ENCODE results near the gene MAP3K15.

Gene MAP3K15

DNA sequence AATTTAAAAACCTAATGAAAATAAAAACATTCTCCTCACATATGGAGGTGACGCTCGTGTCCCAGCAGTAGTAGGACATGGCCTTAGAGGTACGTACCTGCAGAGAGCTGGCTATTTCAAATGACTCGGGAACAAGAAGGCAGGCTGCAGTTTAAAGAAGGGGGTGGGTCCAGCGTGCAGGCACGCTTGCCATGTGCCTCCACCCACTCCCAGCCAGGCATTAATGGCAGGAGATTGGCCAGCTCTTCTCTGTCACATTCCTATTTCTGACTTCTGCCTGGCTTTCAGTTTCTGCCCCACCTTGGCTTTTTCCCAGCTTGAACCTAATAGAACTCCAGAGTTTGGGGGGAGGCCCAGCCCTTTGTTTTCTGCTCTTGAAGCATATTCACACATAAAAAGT, 154.4 kb downstream of the MAP3K15 start:
- CTCF ChIA-PET: interaction anchor here (0.8 to 1.7 kb wide), 3 partner anchors 11 to 707 kb away, joined by 3 to 7 read pairs (median 3); no protein-coding TSS in a partner anchor
- no peak for DNase-seq (ENCODE audit: low read depth, low spot score)
- no peak overlapping the region for H3K4me3 ChIP-seq (ENCODE audit: low read depth, low read length)
- TF ChIP-seq, protein P1, sequence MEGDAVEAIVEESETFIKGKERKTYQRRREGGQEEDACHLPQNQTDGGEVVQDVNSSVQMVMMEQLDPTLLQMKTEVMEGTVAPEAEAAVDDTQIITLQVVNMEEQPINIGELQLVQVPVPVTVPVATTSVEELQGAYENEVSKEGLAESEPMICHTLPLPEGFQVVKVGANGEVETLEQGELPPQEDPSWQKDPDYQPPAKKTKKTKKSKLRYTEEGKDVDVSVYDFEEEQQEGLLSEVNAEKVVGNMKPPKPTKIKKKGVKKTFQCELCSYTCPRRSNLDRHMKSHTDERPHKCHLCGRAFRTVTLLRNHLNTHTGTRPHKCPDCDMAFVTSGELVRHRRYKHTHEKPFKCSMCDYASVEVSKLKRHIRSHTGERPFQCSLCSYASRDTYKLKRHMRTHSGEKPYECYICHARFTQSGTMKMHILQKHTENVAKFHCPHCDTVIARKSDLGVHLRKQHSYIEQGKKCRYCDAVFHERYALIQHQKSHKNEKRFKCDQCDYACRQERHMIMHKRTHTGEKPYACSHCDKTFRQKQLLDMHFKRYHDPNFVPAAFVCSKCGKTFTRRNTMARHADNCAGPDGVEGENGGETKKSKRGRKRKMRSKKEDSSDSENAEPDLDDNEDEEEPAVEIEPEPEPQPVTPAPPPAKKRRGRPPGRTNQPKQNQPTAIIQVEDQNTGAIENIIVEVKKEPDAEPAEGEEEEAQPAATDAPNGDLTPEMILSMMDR (IDR thresholded peaks at IDR 0.05; ENCODE audit: insufficient read depth, low read length, missing control alignments): no peak
- POLR2A ChIA-PET: no interaction called here

DNA sequence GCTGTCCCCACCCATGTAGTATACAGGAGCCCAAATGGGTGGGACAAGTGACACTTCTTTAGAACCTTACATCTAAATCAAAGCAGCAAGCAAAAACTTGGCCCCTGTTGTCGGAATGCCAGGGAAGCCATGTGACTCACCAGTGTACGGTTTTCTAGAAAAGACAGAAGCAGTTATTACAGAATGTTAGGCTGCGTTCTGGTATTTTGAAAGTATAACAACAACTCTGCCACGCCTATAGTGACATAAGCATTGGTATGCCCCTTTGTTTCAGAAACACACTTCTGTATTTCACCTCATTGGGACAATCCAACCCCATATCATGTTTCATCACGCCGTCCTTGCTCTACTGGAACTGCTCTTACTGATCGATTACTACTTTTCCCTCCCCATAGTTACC, 156.8 kb downstream of the MAP3K15 start:
- TF ChIP-seq, protein P1 (IDR thresholded peaks at IDR 0.05; ENCODE audit: insufficient read depth, low read length, missing control alignments): no peak
- no peak overlapping the region for H3K4me3 ChIP-seq (ENCODE audit: low read depth, low read length)
- DNase-seq (ENCODE audit: low read depth, low spot score): no peak
- POLR2A ChIA-PET: no interaction called here
- CTCF ChIA-PET: no interaction called here

DNA sequence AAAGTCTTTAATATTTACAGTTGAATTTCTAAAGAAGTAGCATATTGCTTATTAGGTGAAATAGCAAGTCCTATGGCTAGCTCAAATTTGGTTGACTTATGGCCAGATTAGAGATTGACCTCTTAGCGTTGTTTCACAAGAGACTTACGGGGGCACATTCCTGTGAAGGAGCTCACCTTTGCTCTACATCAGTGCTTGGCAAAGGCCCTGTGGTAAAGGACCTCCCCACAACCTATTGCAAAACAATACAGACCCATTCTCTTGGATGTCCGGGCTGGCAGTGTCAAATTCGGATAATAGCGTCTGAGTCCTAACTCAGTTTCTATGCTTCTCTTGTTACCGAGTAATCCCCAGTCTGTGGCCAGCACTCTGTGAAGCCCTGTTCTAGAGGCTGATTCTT, 160.7 kb downstream of the MAP3K15 start:
- CTCF ChIA-PET: no interaction called here
- DNase-seq (ENCODE audit: low read depth, low spot score): no peak
- H3K4me3 ChIP-seq (ENCODE audit: low read depth, low read length): no peak overlapping the region
- POLR2A ChIA-PET: no interaction called here
- TF ChIP-seq, protein P1 (IDR thresholded peaks at IDR 0.05; ENCODE audit: insufficient read depth, low read length, missing control alignments): no peak

DNA sequence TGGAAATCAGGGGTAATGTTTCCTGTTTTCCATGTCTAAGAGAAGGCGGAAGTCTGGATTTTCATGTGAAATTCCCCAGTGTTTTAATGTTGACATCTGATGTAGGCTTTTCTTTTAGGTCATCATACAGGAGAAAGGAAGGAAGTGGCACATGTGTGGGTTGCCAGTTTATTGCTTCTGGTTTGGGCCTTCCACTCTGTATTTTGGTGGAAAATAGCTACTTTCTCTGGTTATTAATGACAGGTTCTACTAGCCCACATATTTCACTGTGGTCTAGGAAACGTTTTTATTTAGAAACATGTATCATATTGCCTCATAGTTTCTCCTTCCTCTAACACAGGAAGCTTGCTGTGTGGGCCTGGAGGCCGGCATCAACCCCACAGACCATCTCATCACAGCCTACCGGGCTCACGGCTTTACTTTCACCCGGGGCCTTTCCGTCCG, 164.3 kb downstream of the MAP3K15 start:
- POLR2A ChIA-PET: no interaction called here
- DNase-seq (ENCODE audit: low read depth, low spot score): no peak
- CTCF ChIA-PET: no interaction called here
- no peak overlapping the region for H3K4me3 ChIP-seq (ENCODE audit: low read depth, low read length)
- TF ChIP-seq, protein P1 (IDR thresholded peaks at IDR 0.05; ENCODE audit: insufficient read depth, low read length, missing control alignments): no peak

DNA sequence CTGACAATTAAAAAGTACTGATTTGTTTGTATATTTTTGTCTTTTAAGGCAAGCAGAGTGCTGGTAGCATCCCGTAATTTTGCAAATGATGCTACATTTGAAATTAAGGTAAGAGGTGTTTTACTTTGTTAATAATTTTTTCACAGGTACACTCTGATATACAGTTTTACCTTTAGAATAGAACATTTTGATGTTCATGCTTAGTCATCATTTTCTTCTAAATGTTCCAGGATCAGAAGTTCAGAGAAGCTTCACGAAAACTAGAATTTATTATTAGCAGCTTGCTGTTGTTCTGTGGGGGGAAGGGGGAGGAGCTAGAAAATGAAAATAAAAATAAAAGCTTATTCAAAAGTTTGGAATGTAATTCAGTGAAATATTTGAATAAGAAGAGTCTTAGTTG, 166.0 kb downstream of the MAP3K15 start:
- TF ChIP-seq, protein P1 (IDR thresholded peaks at IDR 0.05; ENCODE audit: insufficient read depth, low read length, missing control alignments): no peak
- CTCF ChIA-PET: interaction anchor here (1.4 kb wide), 1 partner anchor 23 kb away, joined by 6 read pairs; no protein-coding TSS in a partner anchor
- POLR2A ChIA-PET: no interaction called here
- H3K4me3 ChIP-seq (ENCODE audit: low read depth, low read length): no peak overlapping the region
- no peak for DNase-seq (ENCODE audit: low read depth, low spot score)

DNA sequence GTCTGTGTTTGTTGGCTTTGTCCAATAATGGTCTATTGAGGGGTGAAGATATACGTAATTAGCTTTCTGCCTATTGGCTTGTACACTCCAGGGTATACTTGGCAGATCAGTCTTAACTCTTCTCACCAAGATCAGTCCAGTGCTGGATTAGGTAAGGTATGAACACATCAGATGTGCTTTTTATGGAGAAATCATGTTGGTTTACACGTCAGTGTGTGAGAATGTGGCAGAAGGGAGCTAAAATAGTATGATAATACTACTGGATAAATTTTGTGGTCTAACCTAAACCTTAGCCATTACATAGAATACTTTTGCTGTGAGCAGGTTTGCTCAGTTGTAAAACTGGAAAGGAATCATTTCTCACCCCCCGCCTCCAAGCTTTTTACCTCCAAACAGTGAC, 167.4 kb downstream of the MAP3K15 start:
- no peak overlapping the region for H3K4me3 ChIP-seq (ENCODE audit: low read depth, low read length)
- CTCF ChIA-PET: interaction anchor here (1.0 to 1.4 kb wide), 2 partner anchors 24 to 414 kb away, joined by 3 to 6 read pairs; no protein-coding TSS in a partner anchor

More for the DNA sequence above, 167.4 kb downstream of the MAP3K15 start:
- POLR2A ChIA-PET: no interaction called here
- TF ChIP-seq, protein P1 (IDR thresholded peaks at IDR 0.05; ENCODE audit: insufficient read depth, low read length, missing control alignments): no peak
- DNase-seq (ENCODE audit: low read depth, low spot score): no peak

Data from AG04449 (cell line).